OCI-LY3 (cell line): ENCODE results near the gene STRA6.

Experiments used
- CTCF ChIP-seq: fragments of 200-600, 300-600 bp; sonication (generic); IDR thresholded peaks from 2 replicates; pipeline ENCODE4 v1.5.1; 2014; ENCODE audit warnings: antibody characterized with exemption, low read length, low read depth
- EZH2phosphoT487 ChIP-seq: fragments of 200-600 bp; shearing (Covaris generic); IDR thresholded peaks from 2 replicates; pipeline ENCODE4 v1.6.1; 2018; ENCODE audit warnings: antibody characterized with exemption, mixed run types, low read depth

DNA sequence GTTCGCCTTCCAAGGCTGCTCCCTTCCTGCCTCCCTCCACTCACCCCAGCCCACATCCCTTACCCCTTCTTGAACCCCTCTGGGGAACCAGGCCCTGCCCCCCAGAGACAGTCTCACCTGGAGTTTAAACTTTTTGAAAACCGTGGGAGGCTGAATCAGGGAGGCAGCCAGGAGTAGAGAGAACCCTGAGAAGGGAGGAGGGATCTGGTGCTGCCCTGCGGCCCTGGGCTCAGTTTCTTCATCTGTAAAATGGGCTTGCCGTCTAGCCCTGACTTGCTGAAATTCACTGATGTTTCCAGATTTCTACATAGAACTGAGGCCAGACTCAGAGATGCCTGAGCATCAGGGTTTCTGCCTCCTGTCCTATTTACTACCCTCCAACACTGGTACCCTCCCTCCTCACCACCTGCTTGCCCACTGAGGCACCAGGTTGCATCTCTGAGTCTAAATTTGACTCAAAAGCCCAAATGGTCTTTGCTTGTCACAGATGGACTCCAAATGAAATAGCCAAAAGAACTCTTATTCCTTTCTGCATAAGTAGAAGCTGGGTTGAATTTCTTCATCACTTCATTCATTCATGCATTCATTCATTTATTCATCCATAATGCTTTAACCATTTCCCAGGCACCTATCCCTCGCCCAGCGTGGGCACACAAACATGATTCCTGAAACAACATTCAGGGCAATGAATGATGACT is 11.9 kb upstream of the STRA6 start:
- TF ChIP-seq CTCF (no peak), EZH2phosphoT487 (no peak)
